Activated CD8-positive, alpha-beta memory T cell treated with anti-CD3 and anti-CD28 coated beads for 24 hours (primary cell): ENCODE results near the gene UBA3.
A peak's percentile ranks its signal among the peaks of the same experiment; 100 is the strongest.

Source experiments
- DNase-seq: peaks from one replicate; pipeline ENCODE4 v3.0.0-alpha.2; 2020

Gene UBA3

GRCh38 chr3:69065318-69065964 is 14.7 kb downstream of the UBA3 start:
- DNase-seq = no peak

GRCh38 chr3:69063636-69064035 is 16.5 kb downstream of the UBA3 start:
- no peak for DNase-seq

GRCh38 chr3:69059688-69060087 is 20.5 kb downstream of the UBA3 start:
- DNase-seq = no peak

- no peak for DNase-seq
Observed at GRCh38 chr3:69058947-69059224, 21.3 kb downstream of the UBA3 start.

GRCh38 chr3:69058180-69058946 is 21.8 kb downstream of the UBA3 start:
- no peak for DNase-seq

DNA sequence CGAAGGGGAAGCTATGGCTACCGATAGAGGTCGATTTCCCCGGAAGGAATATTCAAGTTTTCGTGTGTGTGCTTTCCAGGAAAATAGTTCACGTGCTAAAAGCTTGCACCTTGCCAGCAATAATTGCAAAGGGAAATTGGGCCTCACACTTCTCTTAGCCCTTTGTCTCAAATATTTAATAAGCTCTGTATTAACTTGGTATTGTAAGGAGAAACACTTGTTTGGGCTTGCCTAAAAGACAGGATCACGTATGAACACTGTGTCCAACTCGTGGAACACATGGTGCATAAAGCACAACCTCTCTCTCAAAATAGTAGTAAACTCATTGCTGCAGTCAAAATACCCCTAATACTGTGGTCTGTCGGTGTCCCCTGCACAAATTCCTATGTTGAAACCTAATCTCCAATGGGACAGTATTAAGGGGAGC is 27.7 kb downstream of the UBA3 start:
- DNase-seq = no peak

DNA sequence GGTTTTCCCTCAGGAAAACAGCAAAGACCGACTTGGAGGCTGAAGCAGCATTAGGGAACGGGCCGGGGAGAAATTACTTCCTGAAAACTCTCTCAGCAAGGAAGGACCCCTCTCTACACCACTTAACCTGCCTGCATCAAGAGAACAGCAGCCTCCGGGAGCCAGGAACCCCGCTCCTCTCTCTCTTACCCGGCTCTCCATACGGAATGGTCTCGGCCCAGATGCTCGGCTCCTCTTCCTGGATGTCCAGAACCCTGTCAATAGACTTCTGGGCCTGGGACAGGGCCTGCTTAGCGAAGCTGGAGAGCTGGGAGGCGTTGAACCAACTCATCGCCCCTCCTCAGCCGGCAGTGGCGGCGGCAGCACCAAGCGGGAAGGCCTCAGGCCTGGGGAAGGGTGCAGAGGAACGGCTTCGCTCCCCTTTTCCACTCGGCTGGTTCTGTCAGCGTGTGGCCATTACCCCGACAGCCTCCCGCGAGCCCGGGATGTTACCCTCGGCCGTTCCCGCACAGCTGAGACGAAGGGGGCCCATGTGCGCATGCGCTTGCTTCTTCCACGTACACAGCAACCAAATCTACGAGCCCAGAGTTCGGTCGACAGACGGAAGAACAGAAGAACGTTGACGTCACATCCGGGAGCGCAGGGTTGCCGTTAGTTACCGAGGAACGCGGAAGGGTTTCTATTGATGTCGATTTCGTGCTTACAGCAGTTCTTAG is 28.3 kb downstream of the UBA3 start, which contains the start of gene TMF1:
Gene TMF1, minus strand, starts transcription at position 578 of the 716 bp plus-strand sequence. Its CDS starts 247 bp downstream, at position 331.
- DNase-seq = peak; percentile 98

DNA sequence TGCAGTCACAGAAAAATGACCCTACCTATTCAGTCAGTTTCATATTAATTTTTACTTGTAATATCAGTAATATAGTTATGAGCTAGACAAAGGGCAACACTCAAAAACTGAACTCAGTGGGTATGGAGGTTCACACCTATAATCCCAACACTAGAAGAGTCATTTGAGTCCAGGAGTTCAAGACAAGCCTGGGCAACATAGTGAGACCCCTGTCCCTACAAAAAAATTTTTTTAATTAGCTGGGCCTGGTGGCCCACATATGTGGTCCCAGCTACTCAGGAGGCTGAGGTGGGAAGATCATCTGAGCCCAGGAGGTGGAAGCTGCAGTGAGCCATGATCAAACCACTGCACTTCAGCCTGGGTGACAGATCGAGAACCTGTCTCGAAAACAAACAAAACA is 31.2 kb downstream of the UBA3 start:
- no peak for DNase-seq

DNA sequence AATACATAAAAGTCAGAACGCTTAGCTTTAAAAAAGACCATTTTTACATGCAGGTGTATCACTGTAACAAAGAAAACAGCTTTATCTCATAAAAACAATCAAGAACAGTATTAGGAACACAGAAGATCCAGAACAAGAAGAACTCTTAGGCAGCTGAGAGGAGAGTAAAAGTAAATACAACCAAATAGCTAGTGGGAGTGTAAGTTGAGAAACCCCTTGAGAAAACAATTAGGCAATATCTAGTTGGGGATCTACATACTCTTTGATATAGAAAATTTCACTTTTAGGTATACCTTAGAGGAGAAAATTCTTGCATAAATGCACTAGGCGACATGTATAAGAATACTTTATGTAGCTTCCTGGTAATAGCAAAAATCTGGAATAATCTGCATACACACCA is 35.6 kb downstream of the UBA3 start:
- no peak for DNase-seq

DNA sequence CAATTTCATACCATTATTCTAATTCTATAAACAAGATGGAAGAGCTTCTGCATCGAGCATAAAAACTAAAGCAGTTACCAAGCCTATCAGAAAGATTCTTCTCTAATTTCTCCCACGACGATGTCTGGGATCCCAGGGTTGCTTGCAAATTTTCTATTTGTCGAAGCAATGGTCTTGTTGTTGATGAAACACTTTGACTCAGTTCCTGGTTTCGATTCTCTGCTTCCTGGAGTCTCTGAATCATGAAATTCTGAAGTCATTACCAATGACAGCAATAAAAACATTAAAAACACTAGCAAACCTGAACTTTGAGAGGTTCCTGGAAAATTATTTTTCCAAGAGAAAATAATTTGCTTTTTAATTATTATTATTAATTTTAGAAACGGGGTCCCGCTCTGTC is 46.7 kb downstream of the UBA3 start:
- DNase-seq = no peak

GRCh38 chr3:69032737-69033136 is 47.4 kb downstream of the UBA3 start:
- no peak for DNase-seq

DNA sequence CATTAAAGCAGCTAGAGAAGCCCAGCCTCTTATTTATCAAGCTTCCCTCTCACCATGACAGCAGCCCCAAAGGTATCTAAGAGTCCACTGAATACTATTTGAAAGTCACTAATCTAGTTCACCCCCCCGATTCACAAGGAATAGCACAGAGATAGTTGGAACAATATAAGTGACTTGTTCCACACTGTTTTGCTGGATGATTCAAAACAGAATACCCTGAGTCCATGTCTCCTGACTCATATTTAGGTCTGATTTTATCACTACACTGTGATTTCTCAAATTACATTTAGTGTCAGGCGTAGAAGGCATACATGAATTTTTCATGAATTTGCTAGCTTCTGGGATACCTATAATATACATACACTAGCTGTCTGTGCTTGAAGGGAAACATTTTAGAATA is 48.0 kb downstream of the UBA3 start:
- no peak for DNase-seq

- no peak for DNase-seq
Observed at GRCh38 chr3:69031635-69032034, 48.5 kb downstream of the UBA3 start.

- no peak for DNase-seq
Observed at GRCh38 chr3:69020857-69021256, 59.3 kb downstream of the UBA3 start.

DNA sequence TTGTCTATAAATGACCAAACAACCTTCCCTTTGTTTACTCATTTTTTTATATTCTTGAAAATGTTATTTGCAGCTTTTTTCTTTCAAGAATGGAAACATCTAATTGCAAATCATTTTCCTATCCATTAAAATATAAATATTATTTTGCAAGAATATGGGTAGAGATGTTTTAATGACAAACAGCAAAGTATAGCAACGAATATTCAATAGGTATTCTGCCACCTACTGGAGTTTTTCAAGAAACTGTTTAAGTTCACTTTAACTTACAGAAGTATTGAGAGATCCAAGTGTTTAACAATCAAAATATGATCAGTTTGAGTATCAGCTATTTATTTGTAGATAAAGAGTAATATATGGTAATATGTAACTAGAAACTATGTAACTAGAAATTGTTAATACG is 59.7 kb downstream of the UBA3 start:
- no peak for DNase-seq

GRCh38 chr3:69016901-69017300 is 63.3 kb downstream of the UBA3 start:
- no peak for DNase-seq

GRCh38 chr3:69016102-69016501 is 64.1 kb downstream of the UBA3 start:
- DNase-seq = no peak

DNA sequence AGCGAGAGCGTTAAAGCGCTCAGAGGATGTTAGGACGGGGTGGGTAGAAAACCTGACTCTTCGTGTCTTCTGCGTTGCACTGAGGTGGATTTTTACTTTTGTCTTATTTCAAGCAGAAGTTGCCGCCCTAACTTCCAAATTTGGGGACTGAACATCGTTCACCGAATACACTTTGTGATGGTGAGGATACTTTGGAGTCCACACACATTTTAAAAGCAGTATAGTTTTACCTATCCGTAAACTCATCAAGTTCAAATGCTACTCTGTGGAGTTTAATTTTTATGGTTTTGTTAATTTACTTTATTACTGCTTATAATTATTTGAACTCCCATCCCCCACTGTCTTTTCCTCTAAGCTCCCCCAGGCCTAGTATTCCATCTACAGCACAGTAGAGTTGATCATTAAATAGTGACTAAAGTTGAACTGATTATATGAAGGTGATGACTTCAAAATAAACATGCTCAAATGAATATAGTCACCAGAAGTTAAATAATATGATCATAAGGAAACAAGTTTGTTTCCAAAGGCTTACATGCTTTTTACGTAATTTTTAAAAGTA is 66.1 kb downstream of the UBA3 start:
- DNase-seq = no peak

DNA sequence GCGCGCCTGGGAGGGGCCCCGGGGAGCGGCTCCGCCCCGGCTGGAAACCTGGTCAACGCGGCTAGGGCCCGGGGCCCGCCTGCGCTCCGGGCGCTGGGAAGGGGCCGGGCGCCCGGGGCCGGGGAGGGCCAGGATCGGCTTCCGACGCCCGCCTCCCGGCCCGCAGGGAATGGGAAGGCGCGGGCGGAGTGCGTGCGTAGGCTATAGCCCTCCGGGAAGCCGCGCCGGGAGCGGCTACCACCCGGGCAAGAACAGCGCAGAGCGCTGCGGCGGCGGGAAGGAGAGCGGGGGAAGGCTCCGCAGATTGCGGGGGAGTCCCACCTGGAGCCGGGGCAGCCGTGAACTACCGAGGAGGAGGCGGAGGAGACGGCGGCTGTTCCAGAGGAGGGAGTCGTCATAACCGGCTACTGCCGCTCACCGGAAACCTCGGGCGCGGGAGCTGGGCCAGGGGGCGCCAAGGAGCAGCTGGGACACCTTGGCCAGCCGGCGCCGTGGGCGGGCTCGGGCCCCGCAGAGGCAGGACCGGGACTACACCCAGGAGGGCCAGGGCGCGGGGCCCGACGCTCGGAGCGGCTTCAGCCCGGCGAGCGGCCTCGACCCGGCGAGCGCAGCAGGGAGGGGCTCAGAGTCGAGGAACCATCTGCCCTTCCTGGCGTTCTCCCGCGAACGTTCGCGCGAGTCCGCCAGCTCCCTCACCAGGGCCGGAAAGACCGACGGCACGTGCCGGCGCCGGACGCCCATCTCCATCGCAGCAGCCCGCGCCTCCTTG is 66.7 kb downstream of the UBA3 start, which contains the start of gene EOGT:
Gene EOGT, minus strand, starts transcription at position 432 of the 769 bp plus-strand sequence. CDS start 3,838 bp downstream, outside the sequence.
- DNase-seq = peak; percentile 93

DNA sequence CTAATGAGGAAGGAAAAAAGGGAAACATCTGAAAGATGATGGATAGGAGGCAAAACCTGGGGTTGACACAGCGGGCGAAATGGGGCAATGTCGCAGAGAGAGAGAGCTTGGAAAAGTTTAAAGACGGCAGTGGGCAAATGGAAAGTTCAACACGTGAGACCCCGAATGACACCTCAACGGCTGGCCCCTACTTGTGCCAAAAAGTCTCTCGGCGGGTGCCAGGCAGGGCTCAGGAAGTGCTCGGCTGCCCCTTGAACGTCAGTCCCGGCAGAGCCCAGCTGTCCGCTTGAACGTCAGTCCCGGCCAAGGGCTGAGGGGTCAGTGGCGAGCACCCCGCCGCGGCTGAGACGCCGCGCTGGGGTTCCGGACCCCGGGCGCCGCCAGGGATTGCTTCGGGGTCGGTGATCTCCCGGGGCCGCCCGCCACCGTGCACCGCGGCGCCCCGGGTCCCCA is 67.3 kb downstream of the UBA3 start:
- no peak for DNase-seq

- DNase-seq = no peak
Observed at GRCh38 chr3:69012100-69012799, 67.9 kb downstream of the UBA3 start.

GRCh38 chr3:69011096-69011730 is 69.0 kb downstream of the UBA3 start:
- DNase-seq = no peak
